MCF 10A (cell line): Measurements from ENCODE around the gene ZIC2. TPM values are rescaled to one million over a fixed set of nuclear protein-coding genes. Genes with fewer than 3 reads are reported as not detected.
"Not testable (repeated sequence)": the region's sequence is repeated elsewhere in the genome, so short reads cannot be mapped to it uniquely, and the experiment has no call there.

Experiments used
- BruUV-seq: library from RNA; stranded (reverse); fragments of 400-500 nt; replicated peaks from 2 replicates; lab custom pipeline; 2021; lab: Mats Ljungman, UMichigan
- CTCF ChIA-PET: fragments of 300-600 bp; sonication (Branson Sonifier 250); formaldehyde crosslinking; extraction: SDS; loops from one replicate; lab custom pipeline; 2021; ENCODE audit warnings: antibody characterized with exemption, inconsistent platforms; lab: Yijun Ruan, JAX
- POLR2A ChIA-PET: fragments of 300-600, 350-650 bp; sonication (Branson Sonifier 250); formaldehyde crosslinking; extraction: SDS; loops from one replicate; lab custom pipeline; 2020; ENCODE audit warnings: antibody characterized with exemption, inconsistent platforms; lab: Yijun Ruan, JAX
- DNase-seq: peaks from one replicate; pipeline ENCODE4 v3.0.0-alpha.2; 2018; ENCODE audit not compliant: unreplicated experiment
- H3K27ac Mint-ChIP-seq: one replicate; pipeline ENCODE4 v1.8.0; 2022; ENCODE audit warnings: mild to moderate bottlenecking, low read depth, mixed read lengths; ENCODE audit not compliant: unreplicated experiment
- H3K27me3 Mint-ChIP-seq: one replicate; pipeline ENCODE4 v1.8.0; 2022; ENCODE audit warnings: mixed read lengths; ENCODE audit not compliant: insufficient read depth, unreplicated experiment
- H3K36me3 Mint-ChIP-seq: one replicate; pipeline ENCODE4 v1.8.0; 2022; ENCODE audit warnings: mild to moderate bottlenecking, moderate library complexity, mixed read lengths; ENCODE audit not compliant: insufficient read depth, unreplicated experiment
- H3K4me1 Mint-ChIP-seq: one replicate; pipeline ENCODE4 v1.8.0; 2022; ENCODE audit warnings: mixed read lengths; ENCODE audit not compliant: insufficient read depth, unreplicated experiment
- H3K4me3 Mint-ChIP-seq: one replicate; pipeline ENCODE4 v1.8.0; 2022; ENCODE audit warnings: mild to moderate bottlenecking, moderate library complexity, mixed read lengths; ENCODE audit not compliant: unreplicated experiment
- H3K9me3 Mint-ChIP-seq: one replicate; pipeline ENCODE4 v1.8.0; 2022; ENCODE audit warnings: mixed read lengths; ENCODE audit not compliant: unreplicated experiment
- intact Hi-C: fragments of 100-400 bp; cut with micrococcal nuclease; formaldehyde crosslinking; loops from 2 replicates; pipeline ENCODE4 v1.14.1; 2022
- total RNA-seq: library from RNA; stranded (reverse); gene quantifications from 2 replicates; pipeline ENCODE4 v1.2.3, GENCODE V29; 2022
- TF ChIP-seq, protein P1 (sequence below): fragments of 200-600 bp; IDR thresholded peaks from one replicate; pipeline ENCODE4 v1.8.0; 2022; ENCODE audit warnings: antibody characterized with exemption, mild to moderate bottlenecking; ENCODE audit not compliant: unreplicated experiment

The ZIC2 gene
- total RNA-seq, 1 experiment from 2014 or later: 8.2 TPM

DNA sequence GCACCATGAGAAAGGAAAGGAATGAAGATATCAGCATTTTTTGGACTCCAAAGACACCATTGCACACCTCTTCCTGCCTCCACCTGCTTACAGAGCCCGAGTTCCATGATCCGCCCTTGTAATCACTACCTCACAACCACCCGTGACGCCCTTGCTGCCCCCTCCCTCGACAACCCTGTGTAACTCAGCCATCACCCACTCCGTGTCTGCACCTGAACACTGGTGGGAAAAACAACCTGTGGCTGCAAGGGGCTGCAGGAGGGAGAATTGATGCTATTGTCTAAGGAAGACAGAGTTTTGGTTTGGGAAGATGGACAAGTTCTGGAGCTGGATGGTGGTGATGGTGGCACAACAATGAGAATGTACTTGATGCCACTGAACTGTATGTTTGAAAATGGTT is 37.0 kb upstream of the ZIC2 start:
- no peaks in the 10 kb centered on the region for H3K36me3 Mint-ChIP-seq
- POLR2A ChIA-PET: no interaction called here
- H3K27me3 Mint-ChIP-seq: peaks cover 21% of the 10 kb centered on the region
- no peak for DNase-seq
- TF ChIP-seq, protein P1, sequence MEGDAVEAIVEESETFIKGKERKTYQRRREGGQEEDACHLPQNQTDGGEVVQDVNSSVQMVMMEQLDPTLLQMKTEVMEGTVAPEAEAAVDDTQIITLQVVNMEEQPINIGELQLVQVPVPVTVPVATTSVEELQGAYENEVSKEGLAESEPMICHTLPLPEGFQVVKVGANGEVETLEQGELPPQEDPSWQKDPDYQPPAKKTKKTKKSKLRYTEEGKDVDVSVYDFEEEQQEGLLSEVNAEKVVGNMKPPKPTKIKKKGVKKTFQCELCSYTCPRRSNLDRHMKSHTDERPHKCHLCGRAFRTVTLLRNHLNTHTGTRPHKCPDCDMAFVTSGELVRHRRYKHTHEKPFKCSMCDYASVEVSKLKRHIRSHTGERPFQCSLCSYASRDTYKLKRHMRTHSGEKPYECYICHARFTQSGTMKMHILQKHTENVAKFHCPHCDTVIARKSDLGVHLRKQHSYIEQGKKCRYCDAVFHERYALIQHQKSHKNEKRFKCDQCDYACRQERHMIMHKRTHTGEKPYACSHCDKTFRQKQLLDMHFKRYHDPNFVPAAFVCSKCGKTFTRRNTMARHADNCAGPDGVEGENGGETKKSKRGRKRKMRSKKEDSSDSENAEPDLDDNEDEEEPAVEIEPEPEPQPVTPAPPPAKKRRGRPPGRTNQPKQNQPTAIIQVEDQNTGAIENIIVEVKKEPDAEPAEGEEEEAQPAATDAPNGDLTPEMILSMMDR: no peak
- no peak overlapping the region for H3K27ac Mint-ChIP-seq
- no TSS peak for BruUV-seq
- H3K9me3 Mint-ChIP-seq: no peaks in the 10 kb centered on the region
- CTCF ChIA-PET: interaction anchor here (0.6 kb wide), 1 partner anchor 45 kb away, joined by 3 read pairs; no protein-coding TSS in a partner anchor
- no peak overlapping the region for H3K4me3 Mint-ChIP-seq
- intact Hi-C loops: no loop called here
- peaks cover 5% of the 10 kb centered on the region for H3K4me1 Mint-ChIP-seq

DNA sequence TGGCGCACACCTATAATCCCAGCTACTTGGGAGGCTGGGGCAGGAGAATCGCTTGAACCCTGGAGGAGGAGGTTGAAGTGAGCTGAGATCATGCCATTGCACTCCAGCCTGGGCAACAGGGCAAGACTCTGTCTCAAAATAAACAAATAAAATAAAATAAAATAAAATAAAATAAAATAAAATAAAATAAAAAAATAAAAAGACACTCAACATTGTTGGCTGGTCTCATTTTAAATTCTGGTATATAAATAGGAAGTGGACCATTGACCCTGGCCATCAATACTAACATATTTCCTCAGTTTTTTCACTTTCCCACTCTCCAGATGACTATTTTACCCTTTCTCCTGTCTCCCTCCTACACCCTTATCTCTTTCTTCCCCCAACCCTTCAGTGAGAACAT is 36.1 kb upstream of the ZIC2 start:
- intact Hi-C loops, BruUV-seq, H3K4me3 Mint-ChIP-seq, DNase-seq, H3K27ac Mint-ChIP-seq, H3K36me3 Mint-ChIP-seq, H3K9me3 Mint-ChIP-seq, H3K4me1 Mint-ChIP-seq: not testable (repeated sequence)
- ChIA-PET CTCF (interaction anchor here (0.6 to 1.3 kb wide), 2 partner anchors 128 to 290 kb away, joined by 3 to 4 read pairs; no protein-coding TSS in a partner anchor), POLR2A (interaction anchor here (0.7 kb wide), 1 partner anchor 47 kb away, joined by 3 read pairs; no protein-coding TSS in a partner anchor)
- H3K27me3 Mint-ChIP-seq: peaks cover 21% of the 10 kb centered on the region

DNA sequence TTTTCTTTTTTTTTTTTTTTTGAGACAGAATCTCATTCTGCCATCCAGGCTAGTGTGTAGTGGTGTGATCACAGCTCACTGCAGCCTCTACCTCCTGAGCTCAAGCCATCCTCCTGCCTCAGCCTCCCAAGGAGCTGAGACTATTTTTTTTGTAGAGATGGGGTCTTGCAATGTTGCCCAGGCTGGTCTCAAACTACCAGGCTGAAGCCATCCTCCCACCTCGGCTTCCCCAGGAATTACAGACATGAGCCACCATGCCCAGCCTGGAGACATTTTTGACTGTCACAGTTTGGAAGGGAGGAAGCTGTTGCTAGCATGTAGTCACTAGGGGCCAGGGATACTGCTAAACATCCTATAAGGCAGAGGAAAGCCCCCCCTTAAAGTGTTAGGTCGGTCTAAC is 33.9 kb upstream of the ZIC2 start:
- H3K27ac Mint-ChIP-seq: no peak overlapping the region
- POLR2A ChIA-PET: no interaction called here

DNA sequence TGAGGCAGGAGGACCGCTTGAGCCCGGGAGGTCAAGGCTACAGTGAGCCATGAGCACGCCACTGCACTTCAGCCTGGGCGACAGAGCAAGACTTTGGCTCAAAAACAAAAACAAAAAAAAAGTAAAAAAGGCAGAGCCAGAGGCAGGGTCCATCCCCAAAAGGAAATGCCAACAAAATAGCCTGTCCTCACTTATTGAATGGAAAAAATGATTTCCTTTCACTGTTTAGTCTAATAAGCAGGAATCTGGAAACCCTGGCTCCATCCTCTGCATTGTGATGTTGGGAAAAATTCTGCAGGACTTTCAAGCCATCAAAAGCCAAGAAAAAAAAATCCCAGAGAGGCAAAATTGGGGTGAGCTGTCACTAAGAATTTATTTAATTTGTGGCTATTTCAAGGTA is 33.2 kb upstream of the ZIC2 start:
- ChIA-PET POLR2A (no interaction called here), CTCF (no interaction called here)
- H3K9me3 Mint-ChIP-seq: no peaks in the 10 kb centered on the region
- intact Hi-C loops: no loop called here
- no peaks in the 10 kb centered on the region for H3K36me3 Mint-ChIP-seq
- peaks cover 5% of the 10 kb centered on the region for H3K4me1 Mint-ChIP-seq
- H3K27me3 Mint-ChIP-seq: peaks cover 21% of the 10 kb centered on the region
- no peak overlapping the region for H3K4me3 Mint-ChIP-seq
- no TSS peak for BruUV-seq
- TF ChIP-seq, protein P1: no peak
- no peak overlapping the region for H3K27ac Mint-ChIP-seq
- DNase-seq: no peak

More for the DNA sequence above, 33.9 kb upstream of the ZIC2 start:
- no peak for DNase-seq
- TF ChIP-seq, protein P1: no peak
- Mint-ChIP-seq H3K4me1 (peaks cover 5% of the 10 kb centered on the region), H3K9me3 (no peaks in the 10 kb centered on the region), H3K36me3 (no peaks in the 10 kb centered on the region), H3K27me3 (peaks cover 21% of the 10 kb centered on the region), H3K4me3 (no peak overlapping the region)
- BruUV-seq: no TSS peak
- CTCF ChIA-PET: no interaction called here
- intact Hi-C loops: no loop called here
